GM12875 (cell line): Measurements from ENCODE around the gene PLPP2.

ENCODE experiments used
- H3K4me3 ChIP-seq: one replicate; pipeline ENCODE4 v1.5.1; 2011; ENCODE audit warnings: low read depth, low read length, control low read depth
- CTCF ChIP-seq: IDR thresholded peaks from 2 replicates; pipeline ENCODE4 v1.5.1; 2011; ENCODE audit warnings: low read depth, mild to moderate bottlenecking, control low read depth, inconsistent platforms, low read length, moderate library complexity, borderline replicate concordance; ENCODE audit not compliant: insufficient read depth

Gene PLPP2

GRCh38 chr19:315811-316210 is 24.6 kb upstream of the PLPP2 start:
- TF ChIP-seq CTCF, result no peak

GRCh38 chr19:313988-314815 is 23.0 kb upstream of the PLPP2 start:
- H3K4me3 ChIP-seq, result no peak overlapping the region
- no peak for TF ChIP-seq CTCF

More at GRCh38 chr19:315811-316210, 24.6 kb upstream of the PLPP2 start:
- H3K4me3 ChIP-seq, result no peak overlapping the region

- no peak overlapping the region for H3K4me3 ChIP-seq
- TF ChIP-seq CTCF, result no peak
These were observed 22.2 kb upstream of the PLPP2 start for GRCh38 chr19:313169-313987.

- TF ChIP-seq CTCF, result no peak
- no peak overlapping the region for H3K4me3 ChIP-seq
These were observed 20.6 kb upstream of the PLPP2 start for GRCh38 chr19:311813-312261.

- H3K4me3 ChIP-seq, result no peak overlapping the region
- no peak for TF ChIP-seq CTCF
These were observed 19.7 kb upstream of the PLPP2 start for GRCh38 chr19:310781-311496.

GRCh38 chr19:310141-310651 is 19.0 kb upstream of the PLPP2 start:
- no peak overlapping the region for H3K4me3 ChIP-seq
- TF ChIP-seq CTCF, result no peak
